Fibroblast of lung (primary cell): ENCODE measurements around the gene TNS2. TPM values are rescaled to one million over a fixed set of nuclear protein-coding genes. Genes with fewer than 3 reads are reported as not detected.

Experiments used
- DNase-seq, 2 donors: peaks; one replicate each; pipeline versions ENCODE4 v3.0.0 to v3.0.0-alpha.2; 2010; ENCODE audit warnings: low read depth in 2 of 2
- H2AFZ ChIP-seq: 2 replicates; pipeline ENCODE4 v1.5.1; 2012; ENCODE audit warnings: low read length, control low read depth, inconsistent platforms
- H3K27ac ChIP-seq: 2 replicates; pipeline ENCODE4 v1.5.1; 2011; ENCODE audit warnings: low read length, control low read depth; ENCODE audit not compliant: insufficient read depth
- H3K27me3 ChIP-seq: 2 replicates; pipeline ENCODE4 v1.5.1; 2011; ENCODE audit warnings: mild to moderate bottlenecking, low read length; ENCODE audit not compliant: control insufficient read depth, insufficient read depth
- H3K36me3 ChIP-seq: 2 replicates; pipeline ENCODE4 v1.5.1; 2011; ENCODE audit warnings: low read length; ENCODE audit not compliant: control insufficient read depth, insufficient read depth
- H3K4me1 ChIP-seq: 2 replicates; pipeline ENCODE4 v1.5.1; 2011; ENCODE audit warnings: low read length; ENCODE audit not compliant: control insufficient read depth, insufficient read depth; ENCODE audit errors: extremely low read depth
- H3K4me2 ChIP-seq: 2 replicates; pipeline ENCODE4 v1.5.1; 2011; ENCODE audit warnings: low read length, control low read depth; ENCODE audit not compliant: insufficient read depth; ENCODE audit errors: extremely low read depth
- H3K4me3 ChIP-seq, 4 experiments: fragments of 200-600 bp in 1 of 4; sonication (generic) in 1 of 4; replicated peaks in 1 of 4; 2 replicates each; pipeline ENCODE4 v1.5.1; 2011 to 2016; ENCODE audit warnings: low read length in 4 of 4, low read depth in 3 of 4, mild to moderate bottlenecking in 3 of 4, control low read depth in 2 of 4, inconsistent platforms in 1 of 4, mixed read lengths in 1 of 4; ENCODE audit not compliant: insufficient read depth in 1 of 4; ENCODE audit errors: control extremely low read depth in 1 of 4
- H3K79me2 ChIP-seq: 2 replicates; pipeline ENCODE4 v1.5.1; 2012; ENCODE audit warnings: mild to moderate bottlenecking, low read length, inconsistent platforms; ENCODE audit not compliant: control insufficient read depth, insufficient read depth
- H3K9ac ChIP-seq: 2 replicates; pipeline ENCODE4 v1.5.1; 2011; ENCODE audit warnings: mild to moderate bottlenecking, low read length, control low read depth; ENCODE audit not compliant: insufficient read depth
- H3K9me3 ChIP-seq: 2 replicates; pipeline ENCODE4 v1.5.1; 2012; ENCODE audit warnings: low read depth, low read length; ENCODE audit not compliant: control insufficient read depth, insufficient read depth
- H4K20me1 ChIP-seq: 2 replicates; pipeline ENCODE4 v1.5.1; 2011; ENCODE audit warnings: low read length; ENCODE audit not compliant: control insufficient read depth, insufficient read depth; ENCODE audit errors: extremely low read depth
- EZH2 ChIP-seq: IDR thresholded peaks from 2 replicates; pipeline ENCODE4 v1.5.1; 2012; ENCODE audit warnings: low read length, control low read depth, mild to moderate bottlenecking; ENCODE audit errors: missing control alignments
- polyA plus RNA-seq, 2 donors: library from polyadenylated mRNA; depleted of rRNA in 1 of 2; stranded (reverse) in 1 of 2; unstranded in 1 of 2; fragments of >200 nt; gene quantifications; 2 replicates each; pipeline ENCODE4 v1.2.1, GENCODE V29; 2011 to 2012; ENCODE audit warnings: missing spikeins in 1 of 2
- total RNA-seq: library from RNA; depleted of rRNA; stranded (reverse); fragments of >200 nt; gene quantifications from 2 replicates; pipeline ENCODE4 v1.2.1, GENCODE V29; 2014
- TF ChIP-seq, protein P1 (sequence below), 2 donors: IDR thresholded peaks in 1 of 2; conservative IDR thresholded peaks in 1 of 2; 1 replicate in 1 of 2; 2 replicates in 1 of 2; pipeline ENCODE4 v1.5.1; 2011 to 2012; ENCODE audit warnings: low read length in 2 of 2, control low read depth in 1 of 2, inconsistent platforms in 1 of 2, low read depth in 1 of 2, mild to moderate bottlenecking in 1 of 2

Gene TNS2
- total and polyA plus RNA-seq, 2 donors (not counting 1 experiment from before 2014, with no cell fraction given): 35.3 to 60.6 TPM

- Histone ChIP-seq H3K4me3 (no peak overlapping the region), H3K27ac (no peak overlapping the region), H3K4me2 (no peak overlapping the region), H3K27me3 (no peaks in the 10 kb centered on the region), H3K4me1 (peaks cover 35% of the 10 kb centered on the region), H3K36me3 (peaks cover 54% of the 10 kb centered on the region), H3K79me2 (no peaks in the 10 kb centered on the region), H3K9ac (no peak overlapping the region), H3K9me3 (no peaks in the 10 kb centered on the region), H4K20me1 (no peaks in the 10 kb centered on the region), H2AFZ (no peak overlapping the region)
- no peak for TF ChIP-seq EZH2
- TF ChIP-seq, protein P1, sequence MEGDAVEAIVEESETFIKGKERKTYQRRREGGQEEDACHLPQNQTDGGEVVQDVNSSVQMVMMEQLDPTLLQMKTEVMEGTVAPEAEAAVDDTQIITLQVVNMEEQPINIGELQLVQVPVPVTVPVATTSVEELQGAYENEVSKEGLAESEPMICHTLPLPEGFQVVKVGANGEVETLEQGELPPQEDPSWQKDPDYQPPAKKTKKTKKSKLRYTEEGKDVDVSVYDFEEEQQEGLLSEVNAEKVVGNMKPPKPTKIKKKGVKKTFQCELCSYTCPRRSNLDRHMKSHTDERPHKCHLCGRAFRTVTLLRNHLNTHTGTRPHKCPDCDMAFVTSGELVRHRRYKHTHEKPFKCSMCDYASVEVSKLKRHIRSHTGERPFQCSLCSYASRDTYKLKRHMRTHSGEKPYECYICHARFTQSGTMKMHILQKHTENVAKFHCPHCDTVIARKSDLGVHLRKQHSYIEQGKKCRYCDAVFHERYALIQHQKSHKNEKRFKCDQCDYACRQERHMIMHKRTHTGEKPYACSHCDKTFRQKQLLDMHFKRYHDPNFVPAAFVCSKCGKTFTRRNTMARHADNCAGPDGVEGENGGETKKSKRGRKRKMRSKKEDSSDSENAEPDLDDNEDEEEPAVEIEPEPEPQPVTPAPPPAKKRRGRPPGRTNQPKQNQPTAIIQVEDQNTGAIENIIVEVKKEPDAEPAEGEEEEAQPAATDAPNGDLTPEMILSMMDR (conservative IDR thresholded peaks at IDR 0.05 in 1 of 2, IDR thresholded peaks at IDR 0.05 in 1 of 2; ENCODE audit: low read depth in 1 of 2, low read length in 2 of 2): no peak
- no peak for DNase-seq
These were observed 9.0 kb downstream of the TNS2 start for GRCh38 chr12:53058674-53059433.

DNA sequence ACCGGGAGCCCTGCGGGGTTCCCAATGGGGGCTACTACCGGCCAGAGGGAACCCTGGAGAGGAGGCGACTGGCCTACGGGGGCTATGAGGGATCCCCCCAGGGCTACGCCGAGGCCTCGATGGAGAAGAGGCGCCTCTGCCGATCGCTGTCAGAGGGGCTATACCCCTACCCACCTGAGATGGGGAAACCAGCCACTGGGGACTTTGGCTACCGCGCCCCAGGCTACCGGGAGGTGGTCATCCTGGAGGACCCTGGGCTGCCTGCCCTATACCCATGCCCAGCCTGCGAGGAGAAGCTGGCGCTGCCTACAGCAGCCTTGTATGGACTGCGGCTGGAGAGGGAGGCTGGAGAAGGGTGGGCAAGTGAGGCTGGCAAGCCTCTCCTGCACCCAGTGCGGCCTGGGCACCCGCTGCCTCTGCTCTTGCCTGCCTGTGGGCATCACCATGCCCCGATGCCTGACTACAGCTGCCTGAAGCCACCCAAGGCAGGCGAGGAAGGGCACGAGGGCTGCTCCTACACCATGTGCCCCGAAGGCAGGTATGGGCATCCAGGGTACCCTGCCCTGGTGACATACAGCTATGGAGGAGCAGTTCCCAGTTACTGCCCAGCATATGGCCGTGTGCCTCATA is 9.7 kb downstream of the TNS2 start:
- H2AFZ ChIP-seq: no peak overlapping the region
- H3K4me1 ChIP-seq: peaks cover 35% of the 10 kb centered on the region
- H3K79me2 ChIP-seq: no peaks in the 10 kb centered on the region
- no peak overlapping the region for H3K9ac ChIP-seq
- H3K36me3 ChIP-seq: peaks cover 55% of the 10 kb centered on the region
- H3K9me3 ChIP-seq: no peaks in the 10 kb centered on the region
- H3K4me2 ChIP-seq: no peak overlapping the region
- no peak for TF ChIP-seq EZH2
- TF ChIP-seq, protein P1 (conservative IDR thresholded peaks at IDR 0.05 in 1 of 2, IDR thresholded peaks at IDR 0.05 in 1 of 2; ENCODE audit: low read depth in 1 of 2, low read length in 2 of 2): no peak
- DNase-seq: no peak
- no peak overlapping the region for H3K27ac ChIP-seq
- no peaks in the 10 kb centered on the region for H3K27me3 ChIP-seq
- no peak overlapping the region for H3K4me3 ChIP-seq
- no peaks in the 10 kb centered on the region for H4K20me1 ChIP-seq

GRCh38 chr12:53060064-53060720 is 10.3 kb downstream of the TNS2 start:
- no peaks in the 10 kb centered on the region for H3K79me2 ChIP-seq
- H2AFZ ChIP-seq: no peak overlapping the region
- no peak for DNase-seq
- H3K9me3 ChIP-seq: no peaks in the 10 kb centered on the region
- no peaks in the 10 kb centered on the region for H4K20me1 ChIP-seq
- no peak overlapping the region for H3K27ac ChIP-seq
- no peaks in the 10 kb centered on the region for H3K27me3 ChIP-seq
- no peak overlapping the region for H3K9ac ChIP-seq
- H3K36me3 ChIP-seq: peaks cover 57% of the 10 kb centered on the region
- TF ChIP-seq, protein P1 (conservative IDR thresholded peaks at IDR 0.05 in 1 of 2, IDR thresholded peaks at IDR 0.05 in 1 of 2; ENCODE audit: low read depth in 1 of 2, low read length in 2 of 2): no peak
- no peak for TF ChIP-seq EZH2
- peaks cover 41% of the 10 kb centered on the region for H3K4me1 ChIP-seq
- no peak overlapping the region for H3K4me3 ChIP-seq
- no peak overlapping the region for H3K4me2 ChIP-seq
